ENCODE data around the gene MRPL54. TPM values are rescaled to one million over a fixed set of nuclear protein-coding genes. Genes with fewer than 3 reads are reported as not detected.
"Not testable (repeated sequence)": the region's sequence is repeated elsewhere in the genome, so short reads cannot be mapped to it uniquely, and the experiment has no call there.

MRPL54 gene
- total RNA-seq, 1 experiment from 2014 or later: 55.5 TPM

DNA sequence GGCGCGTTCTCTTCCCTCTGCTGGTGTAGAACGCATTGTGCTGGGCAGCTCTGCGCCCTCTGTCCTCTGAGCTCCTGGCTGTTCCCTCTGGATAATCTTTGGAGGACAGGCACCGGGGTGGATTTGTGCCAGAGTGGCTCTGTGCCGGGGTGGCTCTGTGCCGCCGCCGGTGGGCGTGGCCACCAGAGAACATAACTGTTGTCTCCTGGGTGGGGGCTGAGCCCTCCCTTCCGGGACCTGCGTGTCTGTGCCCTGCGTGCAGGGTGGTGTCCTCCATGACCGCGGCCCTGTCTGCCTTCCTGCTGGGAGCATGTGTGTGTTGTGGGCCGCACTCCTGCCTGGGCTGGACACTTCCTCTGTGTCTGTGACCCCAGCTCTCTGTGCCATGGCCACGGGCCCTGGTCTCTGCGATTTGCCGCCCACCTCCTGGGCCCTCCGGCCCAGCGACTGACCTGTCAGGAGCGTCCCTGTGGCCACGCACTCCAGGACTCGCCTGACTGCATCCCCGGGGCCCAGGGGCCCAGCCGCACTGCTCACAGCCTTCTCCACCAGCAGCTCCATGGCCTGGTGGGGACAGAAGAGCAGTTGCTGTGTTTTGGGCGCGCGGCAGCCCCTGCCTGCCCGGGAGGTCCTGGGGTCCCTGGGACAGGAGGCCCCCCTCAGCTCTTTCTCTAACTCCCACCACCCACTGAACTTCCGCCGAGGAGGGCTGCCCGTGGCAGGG lies 46.1 kb downstream of the MRPL54 start:
- no peaks in the 10 kb centered on the region for H3K9me3 ChIP-seq (replicated peaks)
- H3K27me3 ChIP-seq (replicated peaks): peaks cover 17% of the 10 kb centered on the region
- no peak overlapping the region for H3K27ac ChIP-seq
- H3K4me3 ChIP-seq: no peak overlapping the region
- no peaks in the 10 kb centered on the region for H3K36me3 ChIP-seq
- DNase-seq (ENCODE audit: low read depth in 1 of 2, low spot score in 2 of 2): no peak
- H3K4me1 ChIP-seq (replicated peaks): no peaks in the 10 kb centered on the region

DNA sequence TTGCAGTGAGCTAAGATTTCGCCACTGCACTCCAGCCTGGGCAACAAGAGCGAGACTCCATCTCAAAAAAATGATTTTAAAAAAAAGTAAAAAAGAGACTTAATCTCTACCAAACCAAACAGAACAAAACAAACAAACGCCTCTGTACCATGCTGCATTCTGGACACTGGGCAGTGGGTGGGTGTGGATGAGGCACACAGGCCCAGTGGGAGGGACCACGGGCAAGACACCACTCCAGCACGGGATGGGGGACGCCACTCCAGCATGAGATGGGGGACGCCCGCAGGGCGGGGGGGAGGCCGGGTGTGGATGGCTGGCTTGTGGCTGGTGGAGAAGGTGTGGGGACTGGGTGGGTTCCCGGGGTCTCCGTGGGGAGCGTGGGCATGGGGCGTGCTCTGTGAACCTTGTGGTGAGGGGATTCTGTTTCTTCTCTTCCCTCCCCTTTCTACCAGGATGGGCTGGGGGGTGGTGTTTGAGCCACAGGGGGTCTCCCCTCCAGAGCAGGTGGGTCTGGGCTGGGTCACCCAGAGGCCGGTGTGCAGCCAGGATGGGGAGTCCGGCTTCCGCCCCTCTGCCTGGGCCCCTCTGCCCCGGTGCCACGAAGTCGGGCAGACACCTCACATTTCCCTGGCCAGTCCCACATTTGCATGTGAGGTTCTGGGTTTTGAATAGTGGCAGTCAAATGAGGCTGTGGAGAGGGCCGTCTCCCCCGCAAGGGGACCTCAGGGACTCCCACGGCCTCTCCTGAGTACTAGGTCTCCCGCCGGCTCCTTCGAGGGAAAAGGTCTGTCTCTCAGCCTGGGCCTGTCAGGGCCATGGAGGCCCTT lies 47.6 kb downstream of the MRPL54 start:
- Histone ChIP-seq H3K9me3 (replicated peaks) (no peaks in the 10 kb centered on the region), H3K27ac (no peak overlapping the region), H3K4me1 (replicated peaks) (no peaks in the 10 kb centered on the region), H3K4me3 (no peak overlapping the region), H3K27me3 (replicated peaks) (peaks cover 22% of the 10 kb centered on the region), H3K36me3 (no peaks in the 10 kb centered on the region)
- no peak for DNase-seq (ENCODE audit: low read depth in 1 of 2, low spot score in 2 of 2)

DNA sequence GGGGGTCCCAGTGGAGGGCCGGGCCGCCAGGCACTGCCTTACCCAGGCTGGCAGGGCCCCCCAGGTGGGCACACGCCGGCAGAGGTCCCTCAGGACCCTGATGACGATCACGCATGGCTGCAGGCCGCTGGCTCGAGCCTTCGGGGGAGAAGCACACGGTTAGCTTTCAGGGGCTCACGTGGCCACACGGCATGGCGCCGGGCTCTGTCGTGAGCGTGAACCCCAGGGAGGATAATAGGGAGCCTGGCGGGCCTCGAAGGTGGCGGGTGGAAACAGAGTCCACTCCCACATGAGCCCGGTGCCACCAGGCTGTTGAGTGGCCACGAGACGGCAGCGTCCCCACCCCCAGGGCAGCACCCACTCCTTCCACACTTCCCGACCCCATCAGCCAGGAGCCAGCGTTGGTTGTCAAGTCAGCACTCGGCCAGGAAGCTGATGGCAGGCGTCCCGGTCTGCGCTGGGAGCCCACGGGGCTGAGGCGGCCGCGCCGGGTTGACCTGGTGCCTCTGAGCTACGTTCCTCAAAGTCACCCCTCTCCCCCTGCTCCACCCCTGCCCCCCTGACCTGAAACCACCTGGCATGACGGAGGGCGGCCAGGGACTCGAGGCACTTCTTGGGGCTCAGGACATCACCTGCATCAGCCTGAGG lies 48.4 kb downstream of the MRPL54 start:
- no peak for DNase-seq (ENCODE audit: low read depth in 1 of 2, low spot score in 2 of 2)
- Histone ChIP-seq H3K9me3 (replicated peaks) (no peaks in the 10 kb centered on the region), H3K4me1 (replicated peaks) (no peaks in the 10 kb centered on the region), H3K27me3 (replicated peaks) (peaks cover 22% of the 10 kb centered on the region), H3K36me3 (no peaks in the 10 kb centered on the region), H3K4me3 (no peak overlapping the region), H3K27ac (no peak overlapping the region)

DNA sequence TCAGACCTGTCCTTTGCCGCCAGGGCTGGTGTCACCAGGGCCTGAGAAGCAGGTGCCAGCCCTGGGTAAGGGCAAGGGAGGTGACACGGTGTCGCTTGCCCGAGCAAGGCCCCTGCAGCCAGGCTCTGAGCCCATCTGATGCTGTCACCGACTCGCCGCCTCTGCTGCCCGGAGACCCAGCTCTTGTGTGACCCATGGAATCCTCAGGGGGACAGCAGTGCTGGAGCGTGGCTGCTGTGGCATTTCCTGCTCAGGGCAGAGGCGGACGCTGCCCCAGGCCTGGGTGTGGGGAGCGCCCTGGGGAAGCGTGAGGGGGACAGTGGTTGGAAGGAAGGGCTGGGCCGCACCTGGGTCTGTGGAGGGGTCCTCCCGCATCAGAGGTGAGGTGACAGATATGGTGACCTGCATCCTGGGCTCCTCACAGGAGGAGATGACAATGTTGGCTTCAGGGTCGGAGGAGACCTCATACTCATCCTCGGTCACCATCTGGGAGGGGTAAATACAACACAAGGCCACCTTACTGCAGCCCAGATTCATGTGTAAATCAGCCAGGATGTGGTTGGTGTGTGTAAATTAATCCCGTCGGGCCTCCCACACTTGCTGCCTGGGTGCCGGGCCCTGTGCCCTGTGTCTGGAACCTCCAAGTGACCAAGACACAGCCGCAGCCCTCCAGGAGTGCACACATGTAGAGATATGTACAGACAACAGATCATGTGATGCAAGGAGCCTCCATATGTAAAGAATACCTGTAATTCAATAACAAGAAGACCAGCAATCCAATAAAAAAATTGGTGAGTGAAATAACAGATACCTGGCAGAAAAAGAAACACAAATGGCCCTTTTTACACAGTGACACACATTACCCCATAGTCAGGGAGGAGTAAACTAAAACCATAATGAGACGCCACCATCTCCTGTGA lies 51.3 kb downstream of the MRPL54 start:
- H3K4me1 ChIP-seq (replicated peaks): no peaks in the 10 kb centered on the region
- H3K4me3 ChIP-seq: no peak overlapping the region
- DNase-seq (ENCODE audit: low read depth in 1 of 2, low spot score in 2 of 2): no peak
- H3K36me3 ChIP-seq: no peaks in the 10 kb centered on the region
- H3K27ac ChIP-seq: no peak overlapping the region
- H3K9me3 ChIP-seq (replicated peaks): no peaks in the 10 kb centered on the region
- peaks cover 24% of the 10 kb centered on the region for H3K27me3 ChIP-seq (replicated peaks)

DNA sequence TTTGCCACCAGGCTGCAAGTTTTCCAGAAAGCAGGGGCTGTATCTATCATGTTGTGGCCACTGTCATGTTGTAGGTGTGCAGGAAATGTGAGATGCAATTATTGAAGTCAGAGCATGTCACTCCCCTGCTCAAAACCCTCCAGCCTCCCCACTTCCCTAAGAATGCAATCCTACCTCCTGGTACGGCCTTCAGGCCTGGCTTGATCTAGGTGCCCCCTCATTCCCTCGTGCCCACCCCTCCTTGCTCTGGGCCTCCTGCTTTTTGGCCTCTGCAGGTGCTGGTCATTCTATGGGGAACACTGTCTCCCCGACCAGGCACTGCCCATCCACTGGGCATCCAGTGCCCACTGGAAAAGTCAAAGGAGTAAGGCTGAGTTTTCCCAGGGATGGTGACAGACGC lies 52.2 kb downstream of the MRPL54 start:
- no peak for DNase-seq (ENCODE audit: low read depth in 1 of 2, low spot score in 2 of 2)
- no peak overlapping the region for H3K27ac ChIP-seq
- H3K9me3 ChIP-seq (replicated peaks): no peaks in the 10 kb centered on the region
- H3K36me3 ChIP-seq: no peaks in the 10 kb centered on the region
- peaks cover 33% of the 10 kb centered on the region for H3K27me3 ChIP-seq (replicated peaks)
- H3K4me1 ChIP-seq (replicated peaks): no peaks in the 10 kb centered on the region
- no peak overlapping the region for H3K4me3 ChIP-seq

DNA sequence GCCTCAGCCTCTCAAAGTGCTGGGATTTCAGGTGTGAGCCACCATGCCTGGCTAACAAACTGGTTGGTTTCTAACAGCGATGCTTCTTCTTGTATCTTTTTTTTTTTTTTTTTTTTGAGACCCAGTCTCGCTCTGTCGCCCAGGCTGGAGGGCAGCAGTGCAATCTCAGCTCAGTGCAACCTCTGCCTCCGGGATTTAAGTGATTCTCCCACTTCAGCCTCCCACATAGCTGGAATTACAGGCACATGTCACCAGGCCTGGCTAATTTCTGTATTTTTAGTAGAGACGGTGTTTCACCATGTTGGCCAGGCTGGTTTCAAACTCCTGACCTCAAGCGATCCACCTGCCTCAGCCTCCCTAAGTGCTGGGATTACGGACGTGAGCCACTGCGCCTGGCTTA lies 53.7 kb downstream of the MRPL54 start:
- H3K4me3 ChIP-seq; H3K9me3 ChIP-seq (replicated peaks); H3K36me3 ChIP-seq; H3K27ac ChIP-seq; H3K4me1 ChIP-seq (replicated peaks); DNase-seq (ENCODE audit: low read depth in 1 of 2, low spot score in 2 of 2): not testable (repeated sequence)
- peaks cover 24% of the 10 kb centered on the region for H3K27me3 ChIP-seq (replicated peaks)

DNA sequence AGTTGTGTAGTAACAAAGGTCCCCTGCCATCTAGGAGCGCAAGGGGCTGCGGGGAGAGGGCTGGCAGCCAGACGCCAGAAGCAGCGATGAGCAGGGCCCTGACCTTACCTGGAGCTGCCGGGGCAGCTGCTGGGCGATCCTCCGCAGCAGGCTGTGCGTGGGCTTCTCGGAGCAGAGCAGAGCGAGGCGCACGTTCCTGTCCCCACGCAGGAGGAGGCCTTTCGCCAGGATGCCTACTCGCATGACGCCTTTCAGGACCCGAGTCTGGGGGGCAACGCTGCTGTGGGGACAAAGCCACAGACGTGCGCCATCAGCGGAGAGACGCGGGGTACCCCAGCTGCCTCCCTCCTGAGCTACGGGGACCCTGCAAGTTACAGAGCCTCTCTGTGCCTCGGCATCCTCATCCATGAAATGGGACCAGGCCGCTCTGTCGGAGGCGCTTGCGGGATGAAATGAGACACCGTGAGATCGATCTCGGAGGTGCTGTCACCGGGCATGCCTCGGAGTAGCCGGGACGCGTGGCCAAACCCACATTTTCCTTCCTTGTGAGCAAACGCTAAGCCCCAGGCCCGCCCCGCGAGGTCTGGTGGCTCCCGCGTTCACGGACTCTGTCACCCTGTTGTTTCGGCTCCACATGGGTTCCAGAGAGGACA lies 54.2 kb downstream of the MRPL54 start:
- Histone ChIP-seq H3K9me3 (replicated peaks) (no peaks in the 10 kb centered on the region), H3K27me3 (replicated peaks) (peaks cover 25% of the 10 kb centered on the region), H3K4me1 (replicated peaks) (no peaks in the 10 kb centered on the region), H3K36me3 (no peaks in the 10 kb centered on the region), H3K27ac (no peak overlapping the region), H3K4me3 (no peak overlapping the region)
- DNase-seq (ENCODE audit: low read depth in 1 of 2, low spot score in 2 of 2): no peak

Other genes with a start within 250 kb of the MRPL54 start
- 0.26 TPM in 1 of 2 replicates, not detected in the other for gene TEKTIP1, start 223.5 kb upstream of the MRPL54 start, total RNA-seq (2014; rRNA removed; shearing (Covaris generic))
- 124 and 132 TPM in 2 replicates for gene MFSD12, start 205.1 kb upstream of the MRPL54 start, total RNA-seq (2014; rRNA removed; shearing (Covaris generic))
- 229 and 260 TPM in 2 replicates for gene HMG20B, start 189.7 kb upstream of the MRPL54 start, total RNA-seq (2014; rRNA removed; shearing (Covaris generic))
- 9.2 and 13.1 TPM in 2 replicates for gene GIPC3, start 177.2 kb upstream of the MRPL54 start, total RNA-seq (2014; rRNA removed; shearing (Covaris generic))
- not detected in 2 replicates for gene TBXA2R, start 155.8 kb upstream of the MRPL54 start, total RNA-seq (2014; rRNA removed; shearing (Covaris generic))
- 29.3 and 45.2 TPM in 2 replicates for gene CACTIN, start 135.9 kb upstream of the MRPL54 start, total RNA-seq (2014; rRNA removed; shearing (Covaris generic))
- 15.9 and 21.1 TPM in 2 replicates for gene PIP5K1C, start 62.2 kb upstream of the MRPL54 start, total RNA-seq (2014; rRNA removed; shearing (Covaris generic))
- gene TJP3, start 54.3 kb upstream of the MRPL54 start, total RNA-seq (2014; rRNA removed; shearing (Covaris generic)): not detected in 2 replicates
- 18.1 and 24.3 TPM in 2 replicates for gene APBA3, start 990 bp upstream of the MRPL54 start, total RNA-seq (2014; rRNA removed; shearing (Covaris generic))
- gene RAX2, start 9.5 kb downstream of the MRPL54 start, total RNA-seq (2014; rRNA removed; shearing (Covaris generic)): not detected in 2 replicates
- not detected in 2 replicates for gene MATK, start 23.7 kb downstream of the MRPL54 start, total RNA-seq (2014; rRNA removed; shearing (Covaris generic))
- not detected in 2 replicates for gene ZFR2, start 106.4 kb downstream of the MRPL54 start, total RNA-seq (2014; rRNA removed; shearing (Covaris generic))
- gene ATCAY, start 118.0 kb downstream of the MRPL54 start, total RNA-seq (2014; rRNA removed; shearing (Covaris generic)): 0.03 and 0.26 TPM in 2 replicates
- gene NMRK2, start 170.4 kb downstream of the MRPL54 start, total RNA-seq (2014; rRNA removed; shearing (Covaris generic)): not detected in 2 replicates
- gene DAPK3, start 208.4 kb downstream of the MRPL54 start, total RNA-seq (2014; rRNA removed; shearing (Covaris generic)): 151 and 202 TPM in 2 replicates
- gene EEF2, start 222.8 kb downstream of the MRPL54 start, total RNA-seq (2014; rRNA removed; shearing (Covaris generic)): 1,069 and 1,568 TPM in 2 replicates
- gene PIAS4, start 245.1 kb downstream of the MRPL54 start, total RNA-seq (2014; rRNA removed; shearing (Covaris generic)): 17.3 and 20.7 TPM in 2 replicates